T-helper 22 cell (primary cell): ENCODE results near the gene TGM2.

ENCODE experiments used
- DNase-seq: peaks from one replicate; pipeline ENCODE4 v3.0.0-alpha.2; 2020; ENCODE audit warnings: low read depth

The TGM2 gene

DNA sequence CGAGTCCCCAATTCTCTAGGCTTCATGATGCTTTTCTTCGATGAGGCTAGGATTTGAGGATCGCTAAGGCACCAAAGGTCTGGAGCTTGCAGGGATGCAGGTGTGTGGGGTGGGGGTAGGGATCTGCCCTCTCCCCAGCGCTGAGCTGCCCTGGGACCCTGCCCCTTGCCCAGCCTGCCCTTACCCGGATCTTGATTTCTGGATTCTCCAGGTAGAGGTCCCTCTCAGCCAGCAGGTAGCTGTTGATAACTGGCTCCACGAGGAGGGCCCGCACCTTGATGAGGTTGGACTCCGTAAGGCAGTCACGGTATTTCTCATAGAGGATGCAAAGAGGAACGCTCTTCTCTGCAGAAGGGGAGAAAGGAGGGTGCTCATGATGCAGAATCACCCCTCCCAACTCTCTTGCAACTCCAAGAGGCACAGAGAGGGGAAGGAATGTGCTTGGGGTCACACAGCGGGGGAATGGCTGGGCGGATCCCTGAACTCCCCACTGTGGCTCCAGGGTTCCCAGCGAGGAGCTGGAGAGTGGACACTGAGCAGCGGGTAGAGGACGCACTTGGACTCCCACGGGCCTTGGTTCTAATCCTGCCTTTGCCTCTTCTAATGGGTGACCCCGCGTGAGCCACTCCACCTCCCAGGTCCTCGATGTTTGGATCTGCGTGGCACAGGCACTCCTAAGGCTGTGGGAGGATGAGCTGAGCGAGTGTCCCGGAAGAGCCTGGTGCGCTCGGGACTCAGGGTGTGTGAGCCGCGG lies 32.7 kb downstream of the TGM2 start:
- DNase-seq = no peak

DNA sequence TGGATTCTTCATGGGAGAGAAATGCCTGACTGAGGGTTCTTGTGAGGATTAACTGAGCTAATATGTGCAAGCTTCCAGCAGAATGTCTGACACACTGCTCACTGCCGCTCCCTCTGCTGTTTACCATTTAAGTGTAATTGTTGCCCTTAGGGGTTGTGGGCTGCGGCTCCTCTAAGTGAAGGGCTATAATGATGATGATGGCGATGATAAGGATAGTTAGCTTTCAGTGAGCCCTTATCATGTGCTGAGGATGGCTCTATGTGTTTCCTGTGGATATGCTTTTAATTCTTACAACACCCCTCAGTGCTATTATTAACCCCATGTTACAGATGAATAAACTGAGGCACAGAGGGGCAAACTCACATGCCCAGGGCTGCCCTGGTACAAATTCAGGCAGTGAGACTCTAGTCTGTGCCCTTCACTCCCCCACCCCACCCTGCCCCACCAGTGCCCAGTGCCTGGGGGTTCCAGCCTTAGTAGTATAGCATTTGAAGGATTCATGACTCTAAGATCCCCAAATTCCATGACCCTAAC lies 33.4 kb downstream of the TGM2 start:
- DNase-seq = no peak

- DNase-seq = no peak
These were observed 34.1 kb downstream of the TGM2 start for GRCh38 chr20:38130687-38131587.

GRCh38 chr20:38129893-38130609 lies 35.0 kb downstream of the TGM2 start:
- no peak for DNase-seq

DNA sequence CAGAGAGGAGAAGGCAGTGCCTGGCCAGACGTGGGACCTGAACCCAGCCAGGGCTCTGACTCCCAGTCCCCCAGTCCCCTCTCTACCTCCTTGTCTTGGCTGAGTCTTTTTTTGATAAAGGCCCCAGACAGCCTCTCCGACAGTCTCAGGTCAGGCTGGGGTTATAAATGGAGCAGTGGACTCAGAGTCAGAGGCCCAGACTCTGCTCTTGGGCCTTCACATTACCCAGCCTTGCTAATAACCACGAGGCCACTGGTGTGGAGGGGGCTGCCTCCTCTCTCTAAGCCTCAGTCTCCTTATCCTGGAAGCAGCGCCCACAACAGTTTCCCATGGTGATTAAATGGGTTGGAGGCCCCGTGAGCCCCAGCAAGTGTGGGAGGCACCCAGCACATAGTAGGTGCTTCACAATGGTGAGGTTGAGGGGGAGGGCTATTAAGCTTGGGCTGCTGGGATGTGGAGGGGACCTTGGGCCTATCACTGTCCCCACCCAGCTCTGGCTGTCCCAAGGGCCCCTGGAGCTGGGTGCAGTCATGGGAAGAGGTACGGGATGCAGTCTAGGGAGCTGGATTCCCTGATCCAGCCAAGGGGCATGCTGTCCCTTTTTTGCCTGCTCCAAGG lies 35.7 kb downstream of the TGM2 start:
- no peak for DNase-seq

- no peak for DNase-seq
These were observed 36.4 kb downstream of the TGM2 start for GRCh38 chr20:38128691-38129090.

DNA sequence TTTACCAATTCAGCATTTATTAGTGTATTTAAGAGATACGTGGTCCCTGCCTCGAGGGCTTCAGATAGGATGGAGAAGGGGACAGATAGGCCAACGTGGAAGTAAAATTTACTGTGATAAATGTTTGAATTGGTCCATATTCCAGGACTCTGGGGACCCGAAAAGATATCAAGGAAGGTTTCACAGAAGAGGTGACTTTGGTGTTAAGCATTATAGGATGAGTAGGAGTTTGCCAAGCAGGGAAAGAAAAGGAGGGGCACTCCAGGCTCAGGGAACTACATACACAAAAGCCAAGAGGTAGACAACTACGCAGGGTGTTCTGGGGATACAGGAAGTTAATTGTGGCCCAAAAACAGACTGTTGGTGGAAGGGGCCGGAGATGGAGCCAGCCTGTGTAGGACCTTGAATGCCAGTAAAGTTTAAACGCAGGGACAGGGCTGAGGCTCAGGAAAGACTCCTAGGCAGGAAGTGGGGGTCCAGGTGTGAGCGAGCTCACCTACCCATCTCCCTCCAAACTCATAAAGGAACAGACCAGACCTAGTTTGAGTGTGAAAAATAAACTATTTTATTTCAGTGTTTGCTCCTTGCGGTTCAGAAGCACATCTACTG lies 37.0 kb downstream of the TGM2 start:
- no peak for DNase-seq

- no peak for DNase-seq
These were observed 38.0 kb downstream of the TGM2 start for GRCh38 chr20:38126932-38127621.

- no peak for DNase-seq
These were observed 38.7 kb downstream of the TGM2 start for GRCh38 chr20:38126146-38126921.

DNA sequence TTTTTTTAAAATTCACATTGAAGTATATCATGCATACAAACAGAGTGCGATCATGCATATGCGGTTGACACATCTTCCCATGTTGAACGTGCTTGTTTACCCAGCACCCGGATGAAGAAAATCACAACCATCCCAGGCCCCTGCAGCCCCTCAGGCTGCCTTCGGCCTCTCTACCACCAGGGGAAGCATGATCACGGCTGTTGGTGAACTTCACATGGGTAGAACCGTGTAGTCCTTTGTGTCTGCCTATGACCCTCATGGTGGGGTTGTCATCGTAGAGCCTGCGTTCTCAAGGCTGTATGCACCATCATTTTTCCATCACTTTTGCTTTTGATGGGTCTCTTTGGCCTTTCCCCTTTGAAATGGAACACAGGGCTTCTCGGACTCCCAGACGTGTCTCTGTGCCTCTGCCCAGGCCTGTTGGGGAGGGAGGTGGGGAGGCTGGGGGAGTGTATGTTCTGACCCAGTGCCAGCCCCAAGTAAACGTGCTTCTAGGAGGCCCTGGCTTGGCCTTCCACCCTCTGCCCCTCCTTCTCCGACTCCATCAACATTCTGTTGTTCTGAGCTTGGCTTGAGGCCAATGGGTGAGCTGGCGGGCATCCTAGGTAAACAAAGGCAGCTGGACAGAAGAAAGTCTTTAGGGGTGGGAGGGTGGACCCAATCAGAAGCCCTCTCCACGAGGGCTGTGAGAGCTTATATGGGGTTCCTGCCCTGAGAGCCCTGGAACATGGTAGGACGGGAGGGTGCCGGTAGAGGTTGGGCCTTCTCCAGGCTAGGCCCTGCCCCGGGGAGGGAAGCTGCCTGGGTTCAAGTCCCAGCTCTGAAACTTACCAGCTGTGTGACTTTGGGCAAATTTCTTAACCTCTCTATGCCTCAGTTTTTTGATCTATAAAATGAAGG lies 39.7 kb downstream of the TGM2 start:
- no peak for DNase-seq

DNA sequence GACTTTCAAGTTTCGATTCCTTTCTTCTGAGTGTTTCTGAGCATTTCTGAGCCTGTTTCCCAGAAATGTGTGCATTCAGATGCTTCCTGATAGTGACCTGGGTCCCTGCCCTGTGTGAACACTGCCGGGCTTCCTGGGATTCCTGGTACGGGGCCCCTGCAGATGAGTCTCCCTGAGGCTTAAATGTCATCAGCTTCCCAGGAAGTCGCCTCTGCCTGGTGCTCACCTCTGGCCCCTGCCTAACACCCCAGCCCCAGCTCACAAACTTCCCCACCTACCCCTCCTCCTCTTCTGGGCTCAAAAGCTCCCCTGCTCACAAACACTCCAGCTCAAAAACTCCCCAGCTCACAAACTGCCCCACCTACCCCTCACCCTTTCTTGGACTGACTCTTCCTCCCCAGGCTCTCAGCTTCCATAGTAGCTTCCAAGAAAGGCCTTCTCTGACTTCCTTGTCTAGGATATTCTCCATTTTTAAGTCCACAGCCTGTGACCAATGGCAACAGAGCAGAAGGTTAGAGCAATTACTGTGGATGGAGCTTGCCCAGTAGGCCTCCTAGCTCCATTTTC lies 42.0 kb downstream of the TGM2 start:
- DNase-seq = no peak

DNA sequence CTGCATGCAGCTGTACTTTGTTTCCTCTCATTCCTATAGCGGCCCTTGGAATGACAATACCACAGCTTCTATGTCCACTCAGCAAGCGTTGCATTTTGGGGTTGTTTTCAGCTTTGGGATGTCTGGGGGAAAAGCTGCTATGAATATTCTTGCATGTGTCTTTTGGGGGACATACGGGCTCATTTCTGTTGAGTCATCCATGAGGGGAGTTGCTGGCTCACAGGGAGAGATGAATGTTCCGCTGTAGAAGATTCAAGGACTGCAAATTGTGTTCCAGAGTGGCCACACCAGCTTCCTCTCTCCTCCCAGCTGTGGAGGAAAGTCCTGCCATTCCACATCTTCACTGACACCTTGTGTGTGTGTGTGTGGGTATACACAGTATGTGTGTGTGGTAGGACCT lies 43.3 kb downstream of the TGM2 start:
- no peak for DNase-seq

GRCh38 chr20:38120625-38120988 lies 44.5 kb downstream of the TGM2 start:
- DNase-seq = no peak

DNA sequence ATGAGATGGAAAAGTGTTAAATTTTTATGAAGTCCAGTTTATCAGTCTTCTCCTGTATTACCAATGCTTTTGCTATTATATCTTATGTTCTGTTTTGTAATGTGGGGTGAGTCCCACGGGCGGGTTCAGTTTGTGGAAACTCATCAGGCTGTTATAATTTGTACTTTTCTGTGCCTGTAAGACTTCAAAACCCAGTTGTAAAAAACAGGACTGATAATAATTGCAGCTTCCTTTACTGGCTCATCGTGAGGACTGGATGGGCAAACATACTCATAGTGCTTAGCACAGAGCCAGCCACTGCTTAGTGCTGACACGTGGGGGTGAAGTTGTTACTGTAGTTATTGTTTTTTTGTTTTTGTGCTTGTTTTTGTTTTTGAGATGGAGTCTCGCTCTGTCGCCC lies 45.6 kb downstream of the TGM2 start:
- no peak for DNase-seq

DNA sequence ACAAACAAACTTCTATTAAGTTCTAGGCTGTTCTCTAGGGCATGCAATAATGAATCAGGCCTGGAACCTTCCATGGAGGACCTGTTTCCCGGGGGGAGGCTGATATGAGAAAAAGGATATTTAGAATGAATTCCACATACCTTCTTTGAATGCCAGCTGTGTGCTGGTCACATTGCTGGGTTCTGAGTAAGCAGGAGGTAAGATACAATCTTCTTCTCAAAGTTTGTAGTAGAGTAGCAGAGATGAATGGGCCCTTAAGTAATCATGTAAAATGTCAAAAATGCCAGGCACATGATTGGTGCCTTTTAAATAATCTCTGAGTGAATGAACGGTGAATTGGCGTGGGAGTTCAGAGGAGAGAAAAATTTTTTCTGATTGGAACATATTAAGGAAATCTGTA lies 47.4 kb downstream of the TGM2 start:
- DNase-seq = no peak

DNA sequence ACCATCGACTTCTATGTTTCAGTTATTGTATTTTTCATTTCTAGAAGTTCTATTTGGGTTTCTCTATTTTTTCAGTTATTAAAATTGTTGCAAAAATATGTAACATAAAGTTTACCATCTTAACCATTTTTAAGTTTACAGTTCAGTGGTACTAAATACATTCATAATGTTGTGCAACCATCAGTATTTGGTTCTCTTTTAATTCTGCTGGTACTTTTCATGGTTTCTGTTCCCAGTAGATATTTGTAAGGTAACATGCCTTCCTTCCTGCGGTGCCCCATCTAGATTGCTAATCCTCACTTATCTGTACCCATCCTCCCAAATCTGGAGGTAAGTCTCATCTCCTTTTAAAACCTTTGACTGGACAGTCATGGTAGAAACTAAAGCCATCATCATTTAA lies 47.9 kb downstream of the TGM2 start:
- no peak for DNase-seq

- DNase-seq = no peak
These were observed 48.5 kb downstream of the TGM2 start for GRCh38 chr20:38116409-38117165.

- DNase-seq = no peak
These were observed 49.2 kb downstream of the TGM2 start for GRCh38 chr20:38115896-38116295.
